ENCODE data around the gene HMOX2. TPM values are rescaled to one million over a fixed set of nuclear protein-coding genes. Genes with fewer than 3 reads are reported as not detected.

HMOX2 gene
- total RNA-seq, 1 donor, result 26.7 TPM

DNA sequence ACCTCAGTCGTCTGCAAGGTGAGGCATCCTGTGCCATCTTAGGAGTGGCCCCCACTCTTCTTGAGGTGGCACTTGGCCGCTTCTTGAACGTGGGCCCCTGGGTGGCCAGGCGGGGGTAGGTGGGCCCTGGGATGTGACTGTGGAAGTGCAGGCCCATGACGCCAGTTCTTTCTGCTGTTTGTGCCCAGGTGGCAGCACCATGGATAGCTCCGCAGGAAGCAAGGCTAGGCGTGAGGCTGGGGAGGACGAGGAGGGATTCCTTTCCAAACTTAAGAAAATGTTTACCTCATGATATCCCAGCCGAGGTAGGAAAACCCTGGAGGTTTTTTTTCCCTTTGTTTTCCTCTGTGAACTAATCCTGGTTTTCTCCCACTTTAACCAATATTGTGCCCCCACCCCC is 21.6 kb upstream of the HMOX2 start:
- H3K4me1 ChIP-seq (ENCODE audit: insufficient read depth, low read length), result peaks cover 14% of the 10 kb centered on the region
- no peaks in the 10 kb centered on the region for H3K27me3 ChIP-seq (ENCODE audit: insufficient read depth, low read length)
- H3K4me3 ChIP-seq (ENCODE audit: low read length), result no peak overlapping the region
- no peaks in the 10 kb centered on the region for H3K9me3 ChIP-seq (ENCODE audit: low read depth, low read length)

DNA sequence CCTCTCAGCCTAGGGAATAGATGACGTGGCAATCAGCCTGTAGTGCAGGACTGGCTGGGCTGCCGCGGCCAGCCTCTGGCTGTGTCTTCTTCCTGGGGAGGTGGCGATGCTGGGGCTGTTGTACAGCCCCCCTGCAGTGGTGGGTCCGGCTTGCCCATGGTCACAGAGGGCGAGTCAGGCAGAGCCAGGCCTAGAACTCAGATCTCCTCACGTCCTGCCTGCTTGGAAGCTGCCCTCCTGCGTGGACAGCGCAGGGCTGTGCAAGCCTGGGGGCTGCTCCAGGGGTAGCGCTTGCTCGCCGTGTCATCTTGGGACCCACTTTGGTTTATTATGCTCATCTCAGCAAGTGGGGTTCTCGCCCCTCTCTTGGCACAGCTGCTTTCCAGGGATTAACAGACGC is 21.1 kb upstream of the HMOX2 start:
- H3K27me3 ChIP-seq (ENCODE audit: insufficient read depth, low read length), result no peaks in the 10 kb centered on the region
- no peaks in the 10 kb centered on the region for H3K9me3 ChIP-seq (ENCODE audit: low read depth, low read length)
- H3K4me1 ChIP-seq (ENCODE audit: insufficient read depth, low read length), result peaks cover 19% of the 10 kb centered on the region
- no peak overlapping the region for H3K4me3 ChIP-seq (ENCODE audit: low read length)

DNA sequence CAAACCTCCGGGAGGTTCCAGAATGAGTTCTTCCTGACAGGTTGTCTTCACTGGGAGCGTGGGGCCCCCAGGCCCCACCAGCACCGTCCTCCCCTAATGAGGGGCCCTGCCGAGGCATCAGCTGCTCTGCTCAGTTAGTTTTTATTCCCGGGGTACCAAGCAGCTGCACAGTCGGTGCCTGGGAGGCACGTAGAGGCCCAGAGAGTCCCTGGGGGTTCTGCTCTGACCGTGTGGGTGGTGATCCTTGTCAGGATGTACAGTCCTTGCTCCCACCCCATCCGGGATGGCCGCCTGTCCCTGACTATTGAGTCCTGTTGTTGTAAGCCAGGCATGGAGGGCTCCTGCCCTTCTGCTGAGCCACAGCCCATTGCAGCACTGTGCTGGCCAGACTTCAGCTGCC is 20.2 kb upstream of the HMOX2 start:
- Histone ChIP-seq H3K27me3 (ENCODE audit: insufficient read depth, low read length) (no peaks in the 10 kb centered on the region), H3K4me1 (ENCODE audit: insufficient read depth, low read length) (peaks cover 20% of the 10 kb centered on the region), H3K4me3 (ENCODE audit: low read length) (no peak overlapping the region), H3K9me3 (ENCODE audit: low read depth, low read length) (no peaks in the 10 kb centered on the region)

DNA sequence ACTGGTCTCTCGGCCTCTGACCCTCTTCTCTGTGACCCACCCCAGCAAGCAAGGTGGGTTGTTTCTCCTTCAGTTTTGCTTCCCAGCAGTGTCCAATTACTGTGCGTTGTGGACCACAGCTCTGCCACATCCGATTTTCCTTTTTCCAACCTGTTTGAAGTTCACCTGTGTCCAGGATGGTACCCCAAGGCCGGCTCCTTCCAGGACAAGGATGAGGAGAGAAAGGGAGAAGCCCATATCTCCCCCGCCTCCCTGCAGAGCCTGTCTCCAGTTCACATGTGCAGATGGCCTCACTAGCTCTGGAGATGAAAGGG is 15.3 kb upstream of the HMOX2 start:
- Histone ChIP-seq H3K27me3 (ENCODE audit: insufficient read depth, low read length) (no peaks in the 10 kb centered on the region), H3K9me3 (ENCODE audit: low read depth, low read length) (no peaks in the 10 kb centered on the region), H3K4me3 (ENCODE audit: low read length) (no peak overlapping the region), H3K4me1 (ENCODE audit: insufficient read depth, low read length) (peaks cover 20% of the 10 kb centered on the region)

DNA sequence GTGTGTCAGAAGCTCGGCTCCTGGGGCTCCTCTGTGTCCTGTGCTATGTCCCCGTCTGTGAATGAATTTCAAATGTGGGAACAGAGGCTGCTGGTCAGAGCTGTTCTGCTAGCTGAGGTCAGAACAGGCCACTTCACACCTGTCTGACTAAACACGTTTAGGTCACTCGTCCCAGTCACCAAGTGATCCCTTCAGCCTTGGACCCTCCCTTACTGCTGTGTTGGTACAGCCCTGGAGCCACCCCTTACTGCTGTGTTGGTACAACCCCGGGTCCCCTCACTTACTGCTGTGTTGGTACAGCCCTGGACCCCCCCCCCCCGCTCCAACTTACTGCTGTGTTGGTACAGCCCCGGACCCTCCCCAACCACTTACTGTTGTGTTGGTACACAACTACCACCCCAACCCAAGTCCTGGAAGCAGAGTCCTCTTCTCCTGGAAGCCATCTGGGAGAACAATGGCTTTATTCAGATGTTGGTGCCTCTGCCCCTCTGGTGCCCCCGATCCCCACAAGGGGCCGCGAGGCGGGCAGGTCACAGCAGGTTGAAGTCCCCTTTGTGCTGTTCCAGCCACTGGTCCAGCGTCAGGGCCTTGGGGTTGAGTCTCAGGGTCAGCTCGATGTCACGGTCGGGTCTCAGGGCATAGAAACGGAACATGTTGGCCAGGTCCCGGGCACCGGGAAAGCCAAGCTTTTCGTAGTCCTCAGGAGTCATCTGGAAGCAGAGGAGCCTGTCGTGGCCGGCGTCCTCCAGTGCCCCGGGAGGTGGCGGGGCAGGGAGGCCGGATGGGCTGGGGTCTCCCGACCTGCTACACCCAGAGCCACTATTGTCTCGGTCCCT is 14.7 kb upstream of the HMOX2 start:
- H3K9me3 ChIP-seq (ENCODE audit: low read depth, low read length), result no peaks in the 10 kb centered on the region
- H3K4me3 ChIP-seq (ENCODE audit: low read length), result no peak overlapping the region
- H3K27me3 ChIP-seq (ENCODE audit: insufficient read depth, low read length), result no peaks in the 10 kb centered on the region
- peaks cover 26% of the 10 kb centered on the region for H3K4me1 ChIP-seq (ENCODE audit: insufficient read depth, low read length)

DNA sequence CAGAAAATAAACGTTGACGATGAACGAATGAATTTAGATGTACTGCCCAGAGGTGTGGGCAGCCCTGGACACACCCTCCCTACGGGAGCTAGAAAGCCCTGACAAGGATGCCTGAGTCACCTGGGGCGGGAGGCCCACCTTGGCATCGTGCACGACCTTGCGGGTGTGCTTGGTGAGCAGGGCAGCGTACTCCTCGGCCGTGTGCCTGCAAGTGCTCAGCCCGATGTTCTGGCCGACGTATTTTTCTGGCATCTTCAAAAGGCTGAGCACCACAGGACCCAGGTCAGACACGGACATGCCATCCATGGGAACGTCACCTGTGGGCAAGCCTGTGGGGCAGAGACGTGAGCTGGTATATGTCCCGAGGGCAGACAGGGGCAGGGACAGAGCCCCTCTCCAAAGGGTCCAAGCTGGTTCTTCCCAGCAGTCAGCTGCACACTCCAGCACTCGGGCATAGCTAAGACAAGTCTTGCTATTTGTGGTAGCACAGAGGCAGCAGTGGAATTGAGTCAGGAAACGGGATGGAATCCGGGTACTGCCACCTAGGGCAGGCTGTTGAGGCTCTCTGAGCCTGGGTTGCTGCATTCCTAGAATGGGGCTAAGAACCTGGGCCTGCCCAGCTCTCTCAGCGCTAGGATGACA is 12.6 kb upstream of the HMOX2 start:
- no peaks in the 10 kb centered on the region for H3K9me3 ChIP-seq (ENCODE audit: low read depth, low read length)
- H3K4me3 ChIP-seq (ENCODE audit: low read length), result no peak overlapping the region
- no peaks in the 10 kb centered on the region for H3K27me3 ChIP-seq (ENCODE audit: insufficient read depth, low read length)
- peaks cover 30% of the 10 kb centered on the region for H3K4me1 ChIP-seq (ENCODE audit: insufficient read depth, low read length)

DNA sequence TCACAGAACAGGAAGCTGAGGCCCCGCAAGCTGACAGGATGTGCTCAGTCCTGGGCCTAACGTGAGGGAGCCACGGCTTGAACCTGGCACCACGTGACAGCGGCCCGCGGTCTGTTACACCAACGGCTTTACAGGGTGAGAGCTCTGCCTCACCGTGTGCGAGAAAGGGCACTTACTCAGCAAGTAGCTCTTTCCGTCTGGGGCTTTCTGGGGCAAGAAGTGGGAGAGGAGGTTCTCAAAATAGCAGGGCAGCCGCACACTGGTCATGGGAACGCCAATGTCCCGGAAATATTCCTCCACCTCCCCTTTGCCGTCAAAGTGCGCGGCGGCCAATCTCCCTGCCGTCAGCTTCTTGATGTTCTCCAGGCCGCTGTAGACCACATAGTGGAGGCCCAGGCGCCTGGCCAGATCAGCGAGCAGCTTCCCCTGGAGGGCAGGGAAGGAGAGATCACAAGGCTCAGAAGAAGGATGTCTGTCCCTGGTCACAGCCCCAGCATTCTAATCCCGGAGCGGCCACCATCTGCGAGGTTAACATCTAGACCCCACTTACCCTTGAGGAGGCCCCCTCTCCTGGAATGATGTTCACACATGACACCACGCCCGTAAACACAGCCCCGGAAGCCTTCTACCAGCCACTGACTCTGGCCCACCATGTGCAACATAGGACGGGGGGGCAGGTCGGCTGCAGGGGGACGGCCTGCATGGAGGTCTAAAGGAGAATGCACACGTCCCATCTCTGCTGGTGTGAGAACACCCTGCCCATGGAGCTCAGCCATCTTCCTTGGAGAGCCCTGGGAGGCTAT is 10.0 kb upstream of the HMOX2 start:
- H3K4me1 ChIP-seq (ENCODE audit: insufficient read depth, low read length), result peaks cover 15% of the 10 kb centered on the region
- H3K4me3 ChIP-seq (ENCODE audit: low read length), result no peak overlapping the region
- H3K27me3 ChIP-seq (ENCODE audit: insufficient read depth, low read length), result no peaks in the 10 kb centered on the region
- H3K9me3 ChIP-seq (ENCODE audit: low read depth, low read length), result no peaks in the 10 kb centered on the region

DNA sequence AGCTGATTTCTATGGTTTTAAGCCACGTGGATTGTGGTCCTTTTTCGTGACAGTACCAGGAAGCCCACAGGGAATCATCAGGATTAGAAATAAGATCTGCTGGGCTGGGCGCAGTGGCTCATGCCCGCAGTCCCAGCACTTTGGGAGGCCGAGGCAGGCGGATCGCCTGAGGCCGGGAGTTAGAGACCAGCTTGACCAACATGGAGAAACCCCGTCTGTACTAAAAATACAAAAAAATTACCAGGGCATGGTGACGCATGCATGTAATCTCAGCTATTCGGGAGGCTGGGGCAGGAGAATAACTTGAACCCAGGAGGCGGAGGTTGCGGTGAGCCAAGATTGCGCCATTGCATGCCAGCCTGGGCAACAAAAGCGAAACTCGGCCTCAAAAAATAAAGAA is 8.3 kb upstream of the HMOX2 start:
- Histone ChIP-seq H3K9me3 (ENCODE audit: low read depth, low read length) (no peaks in the 10 kb centered on the region), H3K4me1 (ENCODE audit: insufficient read depth, low read length) (peaks cover 15% of the 10 kb centered on the region), H3K4me3 (ENCODE audit: low read length) (no peak overlapping the region), H3K27me3 (ENCODE audit: insufficient read depth, low read length) (no peaks in the 10 kb centered on the region)

DNA sequence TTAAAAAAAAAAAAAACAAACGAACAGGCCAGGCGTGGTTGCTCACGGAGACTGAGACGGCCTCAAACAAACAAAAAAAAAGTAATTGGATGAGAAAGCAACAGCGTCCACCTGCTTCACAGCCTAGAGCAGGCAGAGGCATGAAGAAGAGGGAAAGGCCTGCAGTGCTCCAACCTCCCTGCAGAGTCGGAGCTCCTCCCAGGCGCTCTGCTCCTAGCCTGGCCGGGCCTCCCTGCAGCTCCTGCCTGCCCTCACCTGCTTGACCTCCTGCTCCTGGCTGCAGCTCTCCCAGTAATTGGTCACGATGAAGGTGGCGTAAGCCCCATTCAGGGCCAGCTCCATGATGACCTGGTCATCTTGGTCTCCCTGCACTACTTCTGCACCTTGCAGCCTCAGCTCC is 7.2 kb upstream of the HMOX2 start:
- H3K4me3 ChIP-seq (ENCODE audit: low read length), result no peak overlapping the region
- peaks cover 20% of the 10 kb centered on the region for H3K4me1 ChIP-seq (ENCODE audit: insufficient read depth, low read length)
- H3K27me3 ChIP-seq (ENCODE audit: insufficient read depth, low read length), result no peaks in the 10 kb centered on the region
- no peaks in the 10 kb centered on the region for H3K9me3 ChIP-seq (ENCODE audit: low read depth, low read length)

DNA sequence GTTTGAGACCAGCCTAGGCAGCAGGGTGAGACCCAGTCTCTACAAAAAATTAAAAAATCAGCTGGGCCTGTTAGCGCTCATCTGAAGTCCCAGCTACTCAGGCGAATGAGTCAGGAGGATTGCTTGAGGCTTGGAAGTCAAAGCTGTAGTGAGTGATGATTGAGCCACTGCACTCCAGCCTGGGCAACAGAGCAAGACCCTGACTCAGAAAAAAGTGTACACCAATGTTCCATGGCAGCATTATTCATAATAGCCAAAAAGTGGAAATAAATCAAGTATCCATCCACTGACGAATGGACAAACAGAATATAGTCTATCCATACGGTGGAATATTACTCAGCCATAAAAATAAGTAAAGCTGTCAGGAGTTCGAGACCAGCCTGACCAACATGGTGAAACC is 4.3 kb upstream of the HMOX2 start:
- Histone ChIP-seq H3K27me3 (ENCODE audit: insufficient read depth, low read length) (no peaks in the 10 kb centered on the region), H3K4me3 (ENCODE audit: low read length) (no peak overlapping the region), H3K9me3 (ENCODE audit: low read depth, low read length) (no peaks in the 10 kb centered on the region), H3K4me1 (ENCODE audit: insufficient read depth, low read length) (peaks cover 33% of the 10 kb centered on the region)

DNA sequence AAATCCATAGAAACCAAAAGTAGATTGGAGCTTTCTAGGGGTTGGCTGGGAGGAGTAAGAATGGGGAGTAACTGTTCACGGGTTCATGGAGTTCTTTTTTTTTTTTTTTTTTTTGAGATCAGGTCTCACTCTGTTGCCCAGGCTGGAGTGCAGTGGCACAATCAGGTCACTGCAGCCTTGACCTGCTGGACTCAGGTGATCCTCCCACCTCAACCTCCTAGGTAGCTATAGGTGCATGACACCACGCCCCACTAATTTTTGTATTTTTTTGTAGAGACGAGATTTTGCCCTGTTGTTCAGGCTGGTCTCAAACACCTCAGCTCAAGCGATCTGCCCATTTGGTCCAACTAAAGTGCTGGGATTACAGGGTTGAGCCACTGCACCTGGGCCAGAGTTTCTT is 3.3 kb upstream of the HMOX2 start:
- H3K4me1 ChIP-seq (ENCODE audit: insufficient read depth, low read length), result peaks cover 38% of the 10 kb centered on the region
- no peak overlapping the region for H3K4me3 ChIP-seq (ENCODE audit: low read length)
- H3K9me3 ChIP-seq (ENCODE audit: low read depth, low read length), result no peaks in the 10 kb centered on the region
- no peaks in the 10 kb centered on the region for H3K27me3 ChIP-seq (ENCODE audit: insufficient read depth, low read length)

DNA sequence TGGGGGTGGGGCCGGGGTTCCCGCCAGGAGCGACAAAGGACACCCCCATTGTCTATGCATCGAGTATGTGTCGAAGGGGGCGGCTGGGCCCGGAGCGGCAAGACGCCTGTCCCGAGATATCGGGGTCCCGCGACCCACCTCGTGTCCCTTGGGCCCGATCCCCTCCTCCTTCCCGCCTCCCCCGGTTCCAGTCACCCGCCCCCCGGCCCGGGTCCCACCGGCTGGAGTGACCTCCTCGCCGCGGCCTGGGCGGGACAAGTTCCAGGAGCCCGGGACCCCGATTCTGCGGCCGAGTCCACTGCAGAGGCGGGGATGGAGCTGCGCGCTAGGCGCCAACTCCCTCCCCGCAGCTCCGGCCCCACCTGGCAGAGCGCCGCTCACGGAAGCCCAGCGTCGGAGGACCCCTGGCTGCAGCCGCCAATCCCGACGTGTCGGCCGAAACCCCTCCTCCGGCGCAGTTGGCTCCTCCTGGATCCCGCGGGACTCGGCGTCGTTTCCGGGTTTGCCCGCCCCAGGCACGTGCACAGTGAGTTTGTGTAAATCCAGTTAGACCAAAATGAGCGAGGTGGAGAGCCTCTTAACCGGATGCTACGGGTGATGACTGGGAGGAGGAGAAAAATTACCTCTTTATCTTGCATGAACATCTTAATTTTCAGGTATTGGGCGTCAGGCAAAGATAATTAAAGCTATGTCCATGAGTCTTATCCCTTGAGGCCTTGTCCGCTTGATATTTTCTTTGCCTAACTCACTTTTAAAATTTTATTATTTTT is 1.8 kb upstream of the HMOX2 start, which contains the start of gene NMRAL1:
Gene NMRAL1, minus strand, starts transcription at position 434 of the 770 bp plus-strand sequence. CDS start 493 bp downstream, outside the sequence.
- Histone ChIP-seq H3K9me3 (ENCODE audit: low read depth, low read length) (no peaks in the 10 kb centered on the region), H3K4me1 (ENCODE audit: insufficient read depth, low read length) (peaks cover 47% of the 10 kb centered on the region), H3K4me3 (ENCODE audit: low read length) (peak within 1 kb of the TSS; percentile 49), H3K27me3 (ENCODE audit: insufficient read depth, low read length) (no peaks in the 10 kb centered on the region)

DNA sequence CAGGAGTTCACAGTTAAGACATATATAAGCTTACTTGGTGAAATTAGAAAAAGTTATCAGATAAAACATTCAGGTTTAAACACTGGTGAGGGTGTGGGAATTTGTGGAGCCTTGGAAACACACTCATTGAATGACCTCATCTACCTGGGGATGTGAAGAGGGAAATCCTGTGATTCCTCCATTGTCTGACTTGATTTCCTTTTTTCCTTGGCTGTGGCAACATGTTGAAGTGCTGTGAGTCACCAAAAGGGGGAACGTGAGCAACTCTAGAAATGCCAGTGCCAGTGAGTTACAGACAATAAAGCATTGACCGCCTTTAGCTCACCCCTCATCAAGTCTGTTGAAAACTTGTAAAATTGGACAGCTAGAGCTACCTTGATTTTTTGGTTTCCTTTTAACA is 1.8 kb downstream of the HMOX2 start:
- Histone ChIP-seq H3K4me3 (ENCODE audit: low read length) (no peak overlapping the region), H3K4me1 (ENCODE audit: insufficient read depth, low read length) (peaks cover 47% of the 10 kb centered on the region), H3K27me3 (ENCODE audit: insufficient read depth, low read length) (no peaks in the 10 kb centered on the region), H3K9me3 (ENCODE audit: low read depth, low read length) (no peaks in the 10 kb centered on the region)

DNA sequence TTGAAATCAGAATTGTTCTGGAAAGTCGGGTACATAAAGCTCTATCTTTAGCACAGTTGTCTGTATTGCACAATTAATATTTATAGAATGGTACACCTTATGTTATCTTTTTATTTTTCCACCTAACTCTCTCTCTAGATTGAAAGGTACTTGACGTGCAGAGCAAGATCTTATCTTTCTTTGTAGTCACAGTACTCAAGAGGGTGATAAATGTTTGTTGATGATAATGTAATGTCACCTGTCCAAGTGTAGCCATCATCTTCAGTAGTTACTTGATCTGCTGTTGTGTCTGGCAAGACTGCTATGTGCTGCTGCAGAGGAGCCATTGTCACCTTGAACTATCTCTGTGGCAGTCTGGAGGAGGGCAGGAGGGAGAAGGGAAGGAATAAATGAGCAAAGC is 5.3 kb downstream of the HMOX2 start:
- H3K4me1 ChIP-seq (ENCODE audit: insufficient read depth, low read length), result peaks cover 21% of the 10 kb centered on the region
- H3K4me3 ChIP-seq (ENCODE audit: low read length), result no peak overlapping the region

DNA sequence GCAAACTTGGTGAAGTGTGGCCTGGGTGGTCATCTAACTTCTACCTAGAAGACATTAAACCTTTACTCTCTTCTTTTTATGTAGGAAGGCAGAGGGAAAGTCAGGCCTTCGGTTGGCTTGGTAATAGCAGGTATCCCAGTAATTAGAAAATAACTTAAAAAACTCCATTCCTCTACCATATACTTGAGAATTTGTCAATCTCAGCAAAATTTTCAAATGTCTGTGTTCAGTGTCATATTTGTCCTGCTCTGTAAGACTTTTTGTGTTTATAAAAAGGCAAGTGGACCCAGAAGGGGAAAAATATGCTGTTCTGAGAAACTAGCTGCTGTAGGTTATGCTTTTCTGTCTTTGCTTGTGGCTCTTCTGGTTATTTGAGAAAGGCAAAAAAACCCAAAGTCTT is 5.8 kb downstream of the HMOX2 start:
- H3K27me3 ChIP-seq (ENCODE audit: insufficient read depth, low read length), result no peaks in the 10 kb centered on the region
- H3K9me3 ChIP-seq (ENCODE audit: low read depth, low read length), result no peaks in the 10 kb centered on the region
- no peak overlapping the region for H3K4me3 ChIP-seq (ENCODE audit: low read length)
- peaks cover 20% of the 10 kb centered on the region for H3K4me1 ChIP-seq (ENCODE audit: insufficient read depth, low read length)

More for the DNA sequence above, 5.3 kb downstream of the HMOX2 start:
- Histone ChIP-seq H3K27me3 (ENCODE audit: insufficient read depth, low read length) (no peaks in the 10 kb centered on the region), H3K9me3 (ENCODE audit: low read depth, low read length) (no peaks in the 10 kb centered on the region)
